Esophagus (tissue), 2 donors: Measurements from ENCODE around the gene DAGLB. TPM values are rescaled to one million over a fixed set of nuclear protein-coding genes. Genes with fewer than 3 reads are reported as not detected.
A peak's percentile ranks its signal among the peaks of the same experiment; 100 is the strongest.
"Not testable (repeated sequence)": the region's sequence is repeated elsewhere in the genome, so short reads cannot be mapped to it uniquely, and the experiment has no call there.

Source experiments
- H3K27ac ChIP-seq, 2 donors: one replicate each; pipeline ENCODE4 v1.5.1; 2013; ENCODE audit warnings: low read depth in 2 of 2, mild to moderate bottlenecking in 2 of 2, inconsistent platforms in 1 of 2, low read length in 1 of 2, moderate library complexity in 1 of 2
- H3K27me3 ChIP-seq, 2 donors: one replicate each; pipeline ENCODE4 v1.6.1; 2013; ENCODE audit warnings: low read length in 2 of 2, control low read depth in 1 of 2, mild to moderate bottlenecking in 1 of 2; ENCODE audit not compliant: insufficient read depth in 2 of 2, control insufficient read depth in 1 of 2
- H3K36me3 ChIP-seq, 2 donors: one replicate each; pipeline ENCODE4 v1.6.1; 2013; ENCODE audit warnings: low read length in 1 of 2; ENCODE audit not compliant: control insufficient read depth in 2 of 2, insufficient read depth in 2 of 2
- H3K4me1 ChIP-seq, 2 donors: one replicate each; pipeline ENCODE4 v1.6.1; 2013; ENCODE audit warnings: low read length in 1 of 2; ENCODE audit not compliant: control insufficient read depth in 2 of 2, insufficient read depth in 2 of 2
- H3K4me3 ChIP-seq, 2 donors: one replicate each; pipeline ENCODE4 v1.5.1; 2013; ENCODE audit warnings: low read length in 2 of 2, mild to moderate bottlenecking in 2 of 2, low read depth in 1 of 2, moderate library complexity in 1 of 2
- H3K9me3 ChIP-seq, 2 donors: one replicate each; pipeline ENCODE4 v1.6.1; 2013; ENCODE audit warnings: mild to moderate bottlenecking in 2 of 2, low read depth in 1 of 2, low read length in 1 of 2, moderate library complexity in 1 of 2; ENCODE audit not compliant: control insufficient read depth in 2 of 2, insufficient read depth in 1 of 2
- WGBS, 2 donors: extraction: QIAGEN DNeasy Blood & Tissue Kit; methylation state at CpG; one replicate each; pipeline ENCODE4 v1.1.7; 2013; 5-methylcytosine and 5-hydroxymethylcytosine counted together
- polyA plus RNA-seq, 2 donors: library from polyadenylated mRNA; stranded (reverse); fragments of 200-250 nt; gene quantifications; one replicate each; pipeline ENCODE4 v1.2.3, GENCODE V29; 2013
- donor health status: healthy with polysubstance abuse.
- donor health status: Bipolar disorder and iron deficiency.

Gene DAGLB
- polyA plus RNA-seq, 2 donors, result 8.4 to 9.2 TPM

DNA sequence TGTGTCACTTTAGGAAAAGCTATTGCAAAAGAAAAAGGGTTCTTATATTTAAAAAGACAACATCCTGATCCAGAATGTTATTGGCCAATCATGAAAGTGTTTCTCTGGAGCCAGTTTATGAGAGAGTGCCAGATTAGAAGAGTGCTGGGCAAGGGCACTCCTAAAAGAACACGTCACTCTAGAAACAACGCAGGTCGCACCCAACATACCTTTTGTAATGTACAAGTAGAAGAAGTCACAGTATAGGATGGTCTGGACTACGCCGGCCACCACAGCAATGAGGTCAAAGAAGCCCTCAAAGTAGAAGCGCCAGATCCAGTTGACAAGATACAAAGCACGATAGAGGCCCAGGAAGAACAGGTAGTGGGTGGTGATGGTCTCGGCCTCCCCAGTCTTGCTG lies 18.1 kb upstream of the DAGLB start:
- no peaks in the 10 kb centered on the region for H3K4me1 ChIP-seq
- WGBS, 2 donors, result 95% methylated on average over 8 of the region's 8 CpGs

DNA sequence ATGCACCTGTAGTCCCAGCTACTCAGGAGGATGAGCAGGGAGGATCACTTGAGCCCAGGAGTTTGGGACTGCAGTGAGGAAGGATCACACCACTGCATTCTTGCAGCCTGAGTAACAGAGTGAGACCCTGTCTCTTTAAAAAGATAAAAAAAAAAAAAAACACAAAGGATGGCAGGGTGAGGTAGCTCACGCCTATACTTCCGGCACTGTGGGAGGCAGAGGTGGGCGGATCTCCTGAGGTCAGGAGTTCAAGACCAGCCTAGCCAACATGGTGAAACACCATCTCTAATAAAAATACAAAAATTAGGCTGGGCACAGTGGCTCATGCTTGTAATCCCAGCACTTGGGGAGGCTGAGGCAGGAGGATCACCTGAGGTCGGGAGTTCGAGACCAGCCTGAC lies 15.9 kb upstream of the DAGLB start:
- peaks cover 17 to 21% of the 10 kb centered on the region in 2 donors for H3K36me3 ChIP-seq
- not testable (repeated sequence) for H3K4me3 ChIP-seq, H3K9me3 ChIP-seq, H3K4me1 ChIP-seq, H3K27me3 ChIP-seq, H3K27ac ChIP-seq
- 74 to 81% methylated on average over 5 of the region's 5 CpGs for WGBS, 2 donors

More for the DNA sequence above, 18.1 kb upstream of the DAGLB start:
- Histone ChIP-seq H3K27ac (peak overlapping the region in 1 of 2 donors; percentile 10), H3K9me3 (no peaks in the 10 kb centered on the region), H3K27me3 (no peaks in the 10 kb centered on the region), H3K4me3 (no peak overlapping the region), H3K36me3 (peaks cover 17 to 27% of the 10 kb centered on the region in 2 donors)

DNA sequence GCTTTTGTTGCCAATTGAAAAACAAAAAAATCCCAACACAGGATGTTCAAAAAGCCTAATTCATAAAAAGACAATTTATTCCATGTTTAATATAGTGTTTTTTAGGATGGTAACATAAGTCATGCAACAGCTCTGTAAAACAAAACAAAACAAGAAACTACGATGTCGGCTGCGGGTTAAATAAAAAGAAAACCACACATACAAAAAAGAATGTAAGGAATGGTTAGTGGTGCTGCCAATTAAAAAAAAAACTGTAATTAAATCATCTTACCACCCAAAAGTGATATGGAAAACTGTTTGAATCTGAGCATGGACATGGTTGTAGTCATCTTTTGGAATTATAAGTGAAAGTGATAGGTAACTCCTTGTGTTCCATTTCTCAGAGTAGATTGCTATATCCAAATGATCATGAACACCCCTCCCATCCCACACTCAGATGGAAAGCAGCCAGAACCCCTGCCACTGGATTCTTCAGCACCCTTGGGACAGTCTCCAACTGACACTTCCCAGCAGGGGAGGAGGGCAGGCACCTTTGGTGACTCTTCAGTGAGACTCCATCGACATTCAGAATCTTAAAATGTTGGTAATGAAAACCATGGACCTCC lies 14.3 kb upstream of the DAGLB start:
- Histone ChIP-seq H3K4me3 (no peak overlapping the region), H3K4me1 (no peaks in the 10 kb centered on the region), H3K36me3 (peaks cover 13 to 16% of the 10 kb centered on the region in 2 donors), H3K9me3 (no peaks in the 10 kb centered on the region), H3K27me3 (no peaks in the 10 kb centered on the region), H3K27ac (no peak overlapping the region)
- WGBS, 2 donors, result 77 to 84% methylated on average over 4 of the region's 4 CpGs

DNA sequence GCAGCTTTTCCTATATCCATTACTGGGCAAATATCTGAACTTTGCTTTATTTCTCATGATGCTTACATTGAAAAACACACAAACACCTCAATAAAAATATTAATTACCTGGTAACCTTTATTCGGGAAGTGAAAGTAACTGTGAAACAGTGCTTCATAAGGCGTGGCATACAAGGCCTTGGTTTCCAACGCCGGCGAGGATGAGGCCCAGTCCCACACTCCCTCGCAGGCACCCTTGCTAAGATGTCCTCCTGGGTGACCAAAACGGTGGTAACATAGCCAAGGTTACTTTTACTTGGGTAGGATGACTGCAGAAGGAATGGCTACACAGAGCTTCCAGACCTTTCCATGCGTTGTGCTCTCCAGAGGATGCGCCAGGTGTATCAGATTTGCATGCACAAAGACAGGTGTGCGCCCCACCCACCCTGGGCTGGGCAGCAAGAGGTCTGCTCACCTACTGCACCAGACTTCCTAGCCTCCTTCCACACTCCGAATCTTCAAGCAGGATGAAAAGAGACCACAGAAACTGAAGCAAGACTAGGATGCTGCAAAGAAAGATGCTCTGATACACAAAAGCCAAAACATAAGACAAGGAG lies 13.3 kb upstream of the DAGLB start:
- Histone ChIP-seq H3K36me3 (peaks cover 7 to 12% of the 10 kb centered on the region in 2 donors), H3K4me3 (no peak overlapping the region), H3K9me3 (no peaks in the 10 kb centered on the region), H3K4me1 (peaks cover 0 to 3% of the 10 kb centered on the region in 2 donors), H3K27me3 (no peaks in the 10 kb centered on the region), H3K27ac (no peak overlapping the region)
- 81 to 90% methylated on average over 11 of the region's 11 CpGs for WGBS, 2 donors

DNA sequence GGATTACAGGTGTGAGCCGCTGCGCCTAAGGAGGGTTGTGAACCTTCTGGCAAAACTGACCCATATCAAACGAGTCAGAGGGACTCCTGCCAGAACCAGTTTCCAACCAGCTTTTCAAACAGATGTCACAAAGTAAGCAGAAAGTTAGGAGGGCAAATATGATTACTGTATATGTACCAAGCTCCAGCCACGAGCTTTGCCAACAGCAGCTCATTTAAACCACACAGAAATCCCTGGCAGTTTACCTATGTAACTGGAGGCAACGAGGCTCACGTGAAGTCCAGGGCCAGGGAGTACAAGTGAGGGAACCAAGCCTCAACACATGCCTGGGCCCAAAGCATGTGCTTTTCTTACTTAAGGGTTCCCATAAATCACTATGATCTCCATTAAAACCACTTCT lies 12.5 kb upstream of the DAGLB start:
- no peaks in the 10 kb centered on the region for H3K27me3 ChIP-seq
- H3K36me3 ChIP-seq, result peaks cover 3 to 9% of the 10 kb centered on the region in 2 donors
- WGBS, 2 donors, result 60 to 62% methylated on average over 6 of the region's 6 CpGs
- no peak overlapping the region for H3K4me3 ChIP-seq
- peaks cover 0 to 3% of the 10 kb centered on the region in 2 donors for H3K4me1 ChIP-seq
- H3K27ac ChIP-seq, result peak overlapping the region in 1 of 2 donors; percentile 30
- H3K9me3 ChIP-seq, result no peaks in the 10 kb centered on the region

DNA sequence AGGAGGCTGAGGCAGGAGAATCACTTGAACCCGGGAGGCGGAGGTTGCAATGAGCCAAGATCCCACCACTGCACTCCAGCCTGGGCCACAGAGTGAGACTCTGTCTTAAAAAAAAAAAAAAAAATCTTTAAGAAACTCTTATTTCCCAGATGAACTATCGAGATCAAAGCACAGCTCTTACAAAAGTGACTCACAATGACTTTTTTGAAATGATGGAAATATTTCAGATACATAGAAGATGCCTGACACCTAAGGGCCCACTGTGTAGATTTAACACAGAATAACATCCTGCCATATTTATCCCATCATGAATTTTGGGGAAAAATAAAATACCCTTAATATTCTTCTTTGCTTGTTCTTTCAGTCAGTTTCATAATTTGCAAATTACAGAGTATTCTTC lies 10.9 kb upstream of the DAGLB start:
- H3K4me1 ChIP-seq, H3K27me3 ChIP-seq, H3K27ac ChIP-seq, H3K36me3 ChIP-seq, H3K9me3 ChIP-seq, H3K4me3 ChIP-seq: not testable (repeated sequence)
- WGBS, 2 donors, result 79 to 85% methylated on average over 3 of the region's 3 CpGs

DNA sequence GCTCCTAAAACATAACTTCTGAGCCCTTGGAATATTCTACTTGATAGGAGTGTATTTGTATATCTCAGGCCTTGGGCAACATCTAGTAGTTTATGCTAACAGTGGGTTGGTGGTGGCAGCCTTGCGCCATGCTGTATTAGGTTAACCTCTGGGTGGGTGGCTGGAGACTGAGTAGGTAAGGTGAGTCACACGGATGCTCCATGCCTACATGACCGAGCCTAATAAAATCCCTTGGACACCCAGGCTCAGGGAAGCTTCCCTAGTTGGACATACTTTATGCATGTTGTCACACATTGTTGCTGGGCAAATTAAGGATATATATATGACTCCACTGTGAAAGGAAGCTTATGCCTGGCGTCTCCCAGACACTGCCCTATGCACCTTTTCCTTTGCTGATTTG lies 6.0 kb upstream of the DAGLB start:
- no peak overlapping the region for H3K4me3 ChIP-seq
- H3K27me3 ChIP-seq, result no peaks in the 10 kb centered on the region
- no peak overlapping the region for H3K27ac ChIP-seq
- H3K9me3 ChIP-seq, result no peaks in the 10 kb centered on the region
- no peaks in the 10 kb centered on the region for H3K36me3 ChIP-seq
- H3K4me1 ChIP-seq, result peaks cover 0 to 3% of the 10 kb centered on the region in 2 donors
- 76 to 80% methylated on average over 4 of the region's 4 CpGs for WGBS, 2 donors

DNA sequence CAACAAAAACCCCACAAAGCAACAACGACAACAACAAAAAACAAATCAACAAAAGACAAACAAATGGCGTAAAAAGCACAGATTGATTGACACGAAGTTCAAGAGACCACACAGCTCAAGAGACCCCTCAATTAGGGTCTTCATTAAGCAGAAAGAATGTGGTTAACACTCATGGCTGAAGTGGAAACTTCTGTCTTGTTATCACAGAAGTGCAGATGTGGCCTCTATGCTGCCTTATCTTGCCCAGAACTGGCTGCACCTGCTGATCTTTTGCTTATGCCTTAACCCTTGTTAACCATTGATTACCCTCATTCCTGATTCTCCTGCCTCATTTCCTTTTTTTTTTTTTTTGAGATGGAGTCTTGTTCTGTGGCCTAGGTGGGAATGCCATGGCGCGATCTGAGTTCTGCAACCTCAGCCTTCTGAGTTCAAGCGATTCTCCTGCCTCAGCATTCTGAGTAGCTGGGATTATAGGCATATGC lies 3.5 kb upstream of the DAGLB start:
- Histone ChIP-seq H3K4me3 (no peak overlapping the region), H3K27ac (no peak overlapping the region)
- 81 to 88% methylated on average over 6 of the region's 6 CpGs for WGBS, 2 donors

DNA sequence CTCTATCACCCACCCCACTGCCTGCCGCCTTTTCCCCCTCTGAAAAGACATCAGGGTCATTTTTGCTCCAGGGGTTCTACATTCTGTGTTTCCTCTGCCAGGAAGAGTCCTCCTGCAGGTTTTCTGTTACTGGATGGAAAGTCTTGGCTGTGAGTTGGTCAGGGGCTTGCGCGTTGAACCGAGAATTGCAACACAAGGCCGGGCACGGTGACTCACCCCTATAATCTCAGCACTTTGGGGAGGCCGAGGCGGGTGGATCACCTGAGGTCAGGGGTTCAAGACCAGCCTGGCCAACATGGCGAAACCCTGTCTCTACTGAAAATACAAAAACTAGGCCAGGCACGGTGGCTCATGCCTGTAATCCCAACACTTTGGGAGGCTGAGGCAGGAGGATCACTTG lies 2.8 kb upstream of the DAGLB start:
- not testable (repeated sequence) for H3K9me3 ChIP-seq, H3K4me3 ChIP-seq, H3K27ac ChIP-seq, H3K27me3 ChIP-seq, H3K4me1 ChIP-seq, H3K36me3 ChIP-seq
- WGBS, 2 donors, result 66 to 83% methylated on average over 8 to 10 of the region's 10 CpGs

More for the DNA sequence above, 3.5 kb upstream of the DAGLB start:
- no peaks in the 10 kb centered on the region for H3K9me3 ChIP-seq
- H3K4me1 ChIP-seq, result no peaks in the 10 kb centered on the region
- H3K27me3 ChIP-seq, result no peaks in the 10 kb centered on the region
- no peaks in the 10 kb centered on the region for H3K36me3 ChIP-seq

DNA sequence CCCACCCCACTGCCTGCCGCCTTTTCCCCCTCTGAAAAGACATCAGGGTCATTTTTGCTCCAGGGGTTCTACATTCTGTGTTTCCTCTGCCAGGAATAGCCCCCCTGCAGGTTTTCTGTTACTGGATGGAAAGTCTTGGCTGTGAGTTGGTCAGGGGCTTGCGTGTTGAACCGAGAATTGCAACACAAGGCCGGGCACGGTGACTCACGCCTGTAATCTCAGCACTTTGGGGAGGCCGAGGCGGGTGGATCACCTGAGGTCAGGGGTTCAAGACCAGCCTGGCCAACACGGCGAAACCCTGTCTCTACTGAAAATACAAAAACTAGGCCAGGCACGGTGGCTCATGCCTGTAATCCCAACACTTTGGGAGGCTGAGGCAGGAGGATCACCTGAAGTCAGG lies 2.1 kb upstream of the DAGLB start:
- not testable (repeated sequence) for H3K27me3 ChIP-seq, H3K4me3 ChIP-seq, H3K9me3 ChIP-seq, H3K36me3 ChIP-seq, H3K27ac ChIP-seq, H3K4me1 ChIP-seq
- 56 to 63% methylated on average over 8 to 11 of the region's 11 CpGs for WGBS, 2 donors
